UCSD-AML1 (cell line): ENCODE results near the gene CREB3L4.
A peak's percentile ranks its signal among the peaks of the same experiment; 100 is the strongest.
"Not testable (repeated sequence)": the region's sequence is repeated elsewhere in the genome, so short reads cannot be mapped to it uniquely, and the experiment has no call there.

Experiments
- DNase-seq: peaks from one replicate; lab custom pipeline; 2025; ENCODE audit not compliant: unreplicated experiment; lab: John Stamatoyannopoulos, UW

CREB3L4 gene

GRCh38 chr1:153984123-153984894 is 16.6 kb downstream of the CREB3L4 start:
- no peak for DNase-seq

DNA sequence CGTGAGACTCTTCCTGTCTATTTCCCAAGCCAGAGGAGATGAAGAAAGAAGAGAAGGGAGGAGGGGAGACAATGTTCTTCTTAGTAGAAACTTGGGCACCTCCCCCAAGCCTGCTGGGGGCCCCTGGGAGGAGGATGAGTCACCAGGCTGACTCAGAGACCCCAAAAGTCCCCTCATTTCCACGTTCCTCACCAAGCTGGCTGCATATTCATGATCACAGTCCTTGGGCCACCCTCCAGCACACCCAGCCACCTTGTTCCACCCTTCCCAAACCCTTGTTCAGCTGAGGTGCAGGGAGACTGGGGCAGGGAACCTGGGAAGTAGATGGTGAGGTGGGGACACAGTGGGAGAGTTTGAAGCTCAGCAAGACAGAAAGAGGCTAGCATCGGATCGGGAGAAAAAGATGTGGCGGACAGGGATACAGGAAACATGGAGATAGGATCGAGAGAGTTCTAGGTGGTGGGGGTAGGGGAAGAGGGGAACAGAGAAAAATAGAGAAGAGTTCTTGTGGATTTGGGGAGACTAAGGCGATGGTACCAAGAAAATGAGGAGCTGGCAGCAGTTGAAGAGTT is 17.7 kb downstream of the CREB3L4 start:
- no peak for DNase-seq

- DNase-seq, result peak; percentile 79
These were observed 18.4 kb downstream of the CREB3L4 start, which contains the start of gene RAB13 for GRCh38 chr1:153985941-153986761. TSS of gene RAB13 (minus strand) at chr1:153986339. CDS start at chr1:153986236, 103 bp downstream.

GRCh38 chr1:153987621-153988020 is 19.9 kb downstream of the CREB3L4 start:
- no peak for DNase-seq

GRCh38 chr1:153990468-153991150 is 22.9 kb downstream of the CREB3L4 start, which contains the start of gene RPS27:
TSS of gene RPS27 (plus strand) at chr1:153990762. CDS start at chr1:153990797, 35 bp downstream.
- DNase-seq, result peak; percentile 86

- DNase-seq, result no peak
These were observed 23.5 kb downstream of the CREB3L4 start for GRCh38 chr1:153991151-153991630.

DNA sequence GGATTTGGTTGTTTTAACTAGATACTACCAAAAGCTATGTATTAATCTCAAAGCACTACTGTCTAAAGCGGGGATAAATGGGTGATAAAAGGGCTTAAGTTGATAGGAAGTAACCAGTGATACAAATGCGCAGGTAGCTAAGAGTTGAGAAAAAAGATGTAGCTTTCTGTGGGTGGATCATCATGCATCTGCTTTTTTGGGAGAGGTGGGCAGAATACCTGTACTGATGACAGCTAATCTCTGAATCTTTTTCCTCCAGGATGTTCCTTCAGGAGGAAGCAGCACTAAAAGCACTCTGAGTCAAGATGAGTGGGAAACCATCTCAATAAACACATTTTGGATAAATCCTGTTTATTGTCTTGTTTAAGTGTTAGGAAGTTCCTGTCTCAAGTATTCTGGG is 24.1 kb downstream of the CREB3L4 start:
- no peak for DNase-seq

- no peak for DNase-seq
These were observed 27.5 kb downstream of the CREB3L4 start for GRCh38 chr1:153995202-153995601.

- no peak for DNase-seq
These were observed 27.9 kb downstream of the CREB3L4 start for GRCh38 chr1:153995640-153996039.

DNA sequence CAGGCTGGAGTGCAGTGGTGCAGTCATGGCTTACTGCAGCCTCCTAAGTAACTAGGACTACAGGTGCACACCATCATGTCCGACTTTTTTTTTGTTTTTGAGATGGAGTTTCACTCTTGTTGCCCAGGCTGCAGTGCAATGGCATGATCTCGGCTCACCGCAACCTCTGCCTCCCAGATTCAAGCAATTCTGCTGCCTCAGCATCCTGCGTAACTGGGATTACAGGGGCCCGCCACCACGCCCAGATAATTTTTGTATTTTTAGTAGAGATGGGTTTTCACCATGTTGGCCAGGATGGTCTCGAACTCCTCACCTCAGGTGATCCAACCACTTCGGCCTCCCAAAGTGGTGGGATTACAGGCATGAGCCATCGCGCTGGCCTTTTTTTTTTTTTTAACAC is 29.2 kb downstream of the CREB3L4 start:
- not testable (repeated sequence) for DNase-seq

GRCh38 chr1:154000420-154000819 is 32.7 kb downstream of the CREB3L4 start:
- DNase-seq, result no peak

DNA sequence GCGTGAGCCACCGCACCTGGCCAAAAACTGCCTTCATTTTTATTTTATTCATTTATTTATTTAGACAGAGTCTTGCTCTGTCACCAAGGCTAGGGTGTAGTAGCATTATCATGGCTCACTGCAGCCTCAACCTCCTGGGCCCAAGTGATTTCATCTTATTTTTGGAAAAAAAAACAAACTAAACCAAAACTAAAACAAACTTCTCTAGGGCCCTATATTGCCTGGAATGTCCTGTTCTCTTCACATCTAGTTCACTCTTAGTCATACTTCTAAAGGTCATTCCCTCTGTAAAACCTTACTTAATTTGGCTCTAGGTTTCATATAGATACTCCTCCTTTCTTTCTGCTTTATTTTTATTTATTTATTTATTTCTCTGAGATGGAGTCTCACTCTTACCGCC is 38.4 kb downstream of the CREB3L4 start:
- DNase-seq, result no peak

- DNase-seq, result no peak
These were observed 44.4 kb downstream of the CREB3L4 start for GRCh38 chr1:154012129-154012528.

- not testable (repeated sequence) for DNase-seq
These were observed 44.8 kb downstream of the CREB3L4 start for GRCh38 chr1:154012543-154012942.

GRCh38 chr1:154014154-154014907 is 46.6 kb downstream of the CREB3L4 start:
- DNase-seq, result no peak

- DNase-seq, result no peak
These were observed 51.6 kb downstream of the CREB3L4 start for GRCh38 chr1:154019269-154019668.

- no peak for DNase-seq
These were observed 52.2 kb downstream of the CREB3L4 start for GRCh38 chr1:154019940-154020339.
